GM21737 (cell line): Measurements from ENCODE around the gene PLEKHN1.
"Not testable (repeated sequence)": the region's sequence is repeated elsewhere in the genome, so short reads cannot be mapped to it uniquely, and the experiment has no call there.

Experiments
- ATAC-seq: cut with Tn5 transposase; IDR thresholded peaks from one replicate; pipeline ENCODE4 v1.9.1; 2021; ENCODE audit warnings: mild to moderate bottlenecking, moderate library complexity; ENCODE audit not compliant: unreplicated experiment

Gene PLEKHN1

DNA sequence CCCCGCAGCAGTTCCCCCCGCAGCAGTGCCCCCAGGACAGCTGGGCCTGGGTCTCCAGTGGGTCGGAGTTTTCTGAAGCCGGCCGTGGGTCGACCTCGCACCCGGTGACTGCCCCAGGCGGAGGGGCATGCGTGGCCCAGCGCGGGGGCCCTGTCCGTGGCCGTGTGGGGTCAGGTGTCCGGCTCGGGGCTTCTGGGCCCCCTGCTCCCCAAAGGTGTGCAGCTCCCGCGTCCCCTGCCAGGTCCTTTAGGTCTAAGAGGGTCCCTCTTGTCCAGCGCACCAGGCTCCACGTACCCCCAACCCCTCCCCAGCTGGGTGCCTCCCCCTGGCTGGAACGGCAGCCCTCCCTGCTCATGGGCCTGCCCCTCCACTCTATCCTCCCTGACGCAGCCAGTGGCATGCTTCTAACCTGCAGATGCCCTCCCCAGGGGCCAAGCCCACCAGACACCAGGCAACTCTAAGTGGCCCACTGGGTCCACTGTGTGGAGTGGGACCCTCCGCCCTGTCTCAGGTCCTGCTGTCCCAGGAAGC lies 39.6 kb downstream of the PLEKHN1 start:
- no peak for ATAC-seq

DNA sequence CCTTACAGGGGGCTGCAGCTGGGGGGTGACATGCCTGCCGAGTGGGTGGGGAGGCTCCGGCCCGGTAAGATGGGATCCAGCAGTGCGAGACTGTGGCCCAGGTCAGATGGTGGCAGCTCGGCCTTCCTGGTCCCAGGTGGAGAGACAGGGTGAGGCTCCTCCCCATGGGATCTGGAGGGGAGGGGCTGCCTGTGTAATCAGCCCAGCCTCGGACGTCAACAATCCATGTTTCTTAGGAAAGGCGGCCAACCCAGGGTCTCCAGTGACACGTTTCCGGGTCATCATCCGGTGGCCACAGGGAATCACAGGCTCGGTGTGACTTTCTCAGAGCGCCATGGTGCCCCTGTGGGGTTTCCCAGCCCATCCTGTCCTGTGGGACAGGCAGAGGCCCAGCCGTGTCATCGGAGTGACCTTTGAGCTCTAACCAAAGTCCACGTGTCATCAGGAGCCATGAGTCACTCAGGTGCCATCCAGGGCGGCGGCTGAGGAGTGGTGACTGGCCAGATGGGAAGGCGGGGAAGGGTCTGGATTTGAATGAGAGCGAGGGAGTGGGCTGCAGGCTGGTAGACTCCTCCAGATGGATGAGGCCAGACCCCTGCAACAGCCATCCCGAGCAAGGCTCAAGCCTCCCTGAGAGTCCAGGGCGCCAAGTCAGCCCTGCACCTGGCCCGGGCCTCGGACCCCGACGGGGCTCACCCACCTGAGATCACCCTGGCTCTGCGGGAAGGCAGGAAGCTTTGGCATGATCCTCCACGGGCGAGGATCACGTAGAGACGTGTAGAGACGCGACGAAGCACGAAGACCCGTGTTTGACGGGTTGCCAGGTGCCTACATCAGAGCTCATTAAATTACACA lies 40.2 kb downstream of the PLEKHN1 start:
- ATAC-seq = no peak

DNA sequence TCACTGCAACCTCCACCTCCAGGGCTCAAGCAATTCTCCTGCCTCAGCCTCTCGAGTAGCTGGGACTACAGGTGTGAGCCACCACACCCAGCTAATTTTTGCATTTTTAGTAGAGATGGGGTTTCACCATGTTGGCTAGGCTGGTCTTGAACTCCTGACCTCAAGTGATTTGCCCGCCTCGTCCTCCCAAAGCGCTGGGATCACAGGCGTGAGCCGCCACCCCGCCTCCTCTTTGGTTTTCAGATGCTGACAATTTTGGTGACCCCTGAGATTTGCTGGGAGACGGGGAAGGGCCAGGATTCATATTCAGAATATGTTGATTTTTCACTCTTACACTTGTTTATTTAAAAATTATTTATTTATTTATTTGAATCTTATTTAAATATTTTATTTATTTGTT lies 43.8 kb downstream of the PLEKHN1 start:
- ATAC-seq = not testable (repeated sequence)

DNA sequence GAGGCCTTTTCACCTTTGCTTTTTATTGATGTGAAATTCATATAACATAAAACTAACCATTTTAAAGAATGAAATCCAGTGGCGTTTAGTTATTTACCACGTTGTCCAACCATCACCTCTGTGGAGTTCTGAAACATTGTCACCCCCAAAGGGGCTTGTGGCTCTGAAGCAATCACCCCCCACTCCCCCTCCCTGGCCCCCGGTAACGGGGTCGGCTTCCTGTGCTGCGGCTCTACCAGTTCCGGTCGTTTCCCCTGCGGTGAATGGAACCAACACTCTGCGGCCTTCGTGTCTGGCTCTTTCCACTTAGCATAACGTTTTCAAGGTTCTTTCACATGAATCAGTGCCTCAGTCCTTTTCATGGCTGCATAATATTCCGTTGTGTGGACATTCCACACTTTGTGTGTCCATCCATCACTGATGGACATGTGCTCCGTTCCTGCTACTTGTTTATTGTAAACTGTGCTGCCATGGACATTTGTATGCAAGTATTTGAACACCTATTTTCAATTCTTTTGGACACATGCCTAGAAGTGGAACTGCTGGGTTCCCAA lies 45.2 kb downstream of the PLEKHN1 start:
- no peak for ATAC-seq

DNA sequence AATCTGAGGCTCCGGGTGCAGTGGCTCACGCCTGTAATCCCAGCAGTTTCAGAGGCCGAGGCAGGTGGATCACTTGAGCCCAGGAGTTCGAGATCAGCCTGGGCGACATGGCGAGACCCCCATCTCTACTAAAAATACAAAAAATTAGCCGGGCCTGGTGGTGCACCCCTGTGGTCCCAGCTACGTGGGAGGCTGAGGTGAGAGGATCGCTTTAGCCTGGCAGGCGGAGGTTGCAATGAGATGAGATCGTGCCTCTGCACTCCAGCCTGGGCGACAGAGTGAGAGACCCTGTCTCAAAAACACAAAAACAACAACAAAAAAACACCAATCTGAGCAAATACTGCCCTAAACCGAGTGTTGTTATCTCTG lies 46.4 kb downstream of the PLEKHN1 start:
- not testable (repeated sequence) for ATAC-seq

DNA sequence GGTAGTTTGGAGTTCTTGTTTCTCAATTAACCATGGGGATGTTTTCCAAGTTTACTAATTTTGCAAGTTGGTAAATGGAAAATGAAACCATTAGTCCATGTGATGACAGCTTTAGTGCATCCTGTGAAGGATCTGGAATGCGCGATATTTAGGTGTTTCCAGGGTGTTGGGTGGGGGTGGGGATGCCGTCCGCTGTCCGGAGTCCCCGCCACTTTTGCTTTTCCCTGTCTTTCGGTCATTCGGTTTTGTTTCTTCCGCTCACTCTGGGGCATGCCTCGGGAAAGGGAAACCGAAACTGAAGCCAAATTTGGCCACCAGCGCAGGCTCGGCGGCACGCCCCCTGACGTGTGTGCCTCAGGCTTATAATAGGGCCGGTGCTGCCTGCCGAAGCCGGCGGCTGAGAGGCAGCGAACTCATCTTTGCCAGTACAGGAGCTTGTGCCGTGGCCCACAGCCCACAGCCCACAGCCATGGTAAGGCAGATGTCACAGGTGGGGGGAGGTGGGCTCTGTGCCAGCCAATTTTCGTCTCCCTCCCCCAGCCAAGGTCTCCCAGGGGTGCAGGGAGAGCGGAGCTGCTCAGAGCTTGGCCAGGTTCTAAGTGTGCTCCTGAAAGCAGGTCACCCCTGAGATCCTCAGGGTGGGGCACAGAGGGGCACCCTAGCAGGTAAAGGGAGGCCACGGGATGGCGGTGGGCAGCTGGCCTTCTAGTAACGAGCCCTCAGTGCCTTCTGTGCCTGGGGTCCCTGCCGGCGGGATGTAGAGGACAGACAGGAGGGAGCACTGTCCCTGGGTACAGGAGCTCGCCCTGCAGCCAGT lies 47.0 kb downstream of the PLEKHN1 start, which contains the start of gene ISG15:
Gene ISG15 (plus strand): TSS at position 393 of the 817 bp plus-strand sequence. CDS start 77 bp downstream, at position 470.
- ATAC-seq = peak; percentile 80

DNA sequence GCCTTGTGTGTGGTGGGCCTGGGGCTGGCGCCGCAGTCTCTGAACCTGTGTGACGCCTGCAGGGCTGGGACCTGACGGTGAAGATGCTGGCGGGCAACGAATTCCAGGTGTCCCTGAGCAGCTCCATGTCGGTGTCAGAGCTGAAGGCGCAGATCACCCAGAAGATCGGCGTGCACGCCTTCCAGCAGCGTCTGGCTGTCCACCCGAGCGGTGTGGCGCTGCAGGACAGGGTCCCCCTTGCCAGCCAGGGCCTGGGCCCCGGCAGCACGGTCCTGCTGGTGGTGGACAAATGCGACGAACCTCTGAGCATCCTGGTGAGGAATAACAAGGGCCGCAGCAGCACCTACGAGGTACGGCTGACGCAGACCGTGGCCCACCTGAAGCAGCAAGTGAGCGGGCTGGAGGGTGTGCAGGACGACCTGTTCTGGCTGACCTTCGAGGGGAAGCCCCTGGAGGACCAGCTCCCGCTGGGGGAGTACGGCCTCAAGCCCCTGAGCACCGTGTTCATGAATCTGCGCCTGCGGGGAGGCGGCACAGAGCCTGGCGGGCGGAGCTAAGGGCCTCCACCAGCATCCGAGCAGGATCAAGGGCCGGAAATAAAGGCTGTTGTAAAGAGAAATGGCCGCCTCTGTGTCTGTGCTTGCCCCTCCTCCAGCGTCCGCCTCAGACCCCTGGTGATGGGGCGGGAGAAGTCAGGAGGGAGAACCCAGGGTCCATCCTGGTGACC lies 47.8 kb downstream of the PLEKHN1 start:
- no peak for ATAC-seq

DNA sequence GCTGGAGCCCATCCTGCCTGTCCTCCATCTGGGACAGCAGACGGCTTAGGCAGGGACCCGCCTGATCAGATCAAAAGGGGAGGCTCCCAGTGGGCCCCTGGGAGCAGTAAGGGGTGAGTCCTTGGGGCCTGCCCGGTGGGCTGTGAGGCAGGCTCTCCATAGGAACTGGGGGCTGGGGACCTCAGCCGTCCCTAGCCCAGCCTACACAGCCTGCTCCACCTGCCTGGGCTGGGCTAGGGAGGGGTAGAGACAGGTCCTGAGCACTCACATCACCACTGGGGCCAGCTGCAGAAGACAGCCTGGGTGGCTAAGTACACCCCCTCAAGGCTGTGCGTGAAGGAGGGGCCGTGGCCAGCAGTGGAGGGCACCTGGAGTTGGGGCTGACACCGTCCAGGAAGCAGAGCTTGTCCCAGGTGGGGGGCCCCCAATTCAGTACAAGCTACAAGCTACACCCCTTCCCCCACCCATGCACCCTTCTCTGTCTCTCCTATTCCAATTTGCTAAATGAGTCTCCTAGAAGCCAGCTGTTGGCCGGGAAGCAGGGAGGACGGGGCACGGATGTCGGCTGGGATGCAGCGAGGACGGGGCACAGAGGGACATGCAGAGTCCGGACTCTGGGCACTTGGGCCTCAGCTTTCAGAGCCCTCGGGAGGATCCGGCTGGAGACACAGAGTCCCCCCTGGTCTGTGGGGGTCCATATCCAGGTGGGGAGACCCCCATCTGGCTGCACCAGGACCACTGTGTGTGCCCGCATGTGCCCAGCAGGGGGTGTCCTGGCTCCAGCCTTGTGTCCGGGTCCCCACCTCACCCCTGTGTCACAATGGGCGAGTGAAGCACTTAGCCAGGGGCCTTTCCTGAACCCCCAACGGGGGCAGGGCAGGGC lies 48.8 kb downstream of the PLEKHN1 start:
- ATAC-seq = no peak

DNA sequence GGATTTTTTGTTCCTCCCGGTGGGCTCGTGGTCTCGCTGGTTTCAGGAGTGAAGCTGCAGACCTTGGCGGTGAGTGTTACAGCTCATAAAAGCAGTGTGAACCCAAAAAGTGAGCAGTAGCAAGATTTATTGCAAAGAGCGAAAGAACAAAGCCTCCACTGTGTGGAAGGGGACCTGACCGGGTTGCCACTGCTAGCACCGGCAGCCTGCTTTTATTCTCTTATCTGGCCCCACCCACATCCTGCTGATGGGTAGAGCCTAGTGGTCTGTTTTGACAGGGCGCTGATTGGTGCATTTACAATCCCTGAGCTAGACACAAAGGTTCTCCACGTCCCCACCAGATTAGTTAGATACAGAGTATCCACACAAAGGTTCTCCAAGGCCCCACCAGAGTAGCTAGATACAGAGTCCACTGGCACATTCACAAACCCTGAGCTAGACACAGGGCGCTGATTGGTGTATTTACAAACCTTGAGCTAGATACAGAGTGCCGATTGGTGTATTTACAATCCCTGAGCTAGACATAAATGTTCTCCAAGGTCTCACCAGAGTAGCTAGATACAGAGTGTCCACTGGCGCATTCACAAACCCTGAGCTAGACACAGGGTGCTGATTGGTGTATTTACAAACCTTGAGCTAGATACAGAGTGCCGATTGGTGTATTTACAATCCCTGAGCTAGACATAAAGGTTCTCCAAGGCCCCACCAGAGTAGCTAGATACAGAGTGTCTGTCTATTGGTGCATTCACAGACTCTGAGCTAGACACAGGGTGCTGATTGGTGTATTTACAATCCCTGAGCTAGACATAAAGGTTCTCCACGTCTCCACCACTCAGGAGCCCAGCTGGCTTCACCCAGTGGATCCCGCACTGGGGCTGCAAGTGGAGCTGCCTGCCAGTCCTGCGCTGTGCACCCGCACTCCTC lies 51.4 kb downstream of the PLEKHN1 start:
- ATAC-seq = not testable (repeated sequence)

DNA sequence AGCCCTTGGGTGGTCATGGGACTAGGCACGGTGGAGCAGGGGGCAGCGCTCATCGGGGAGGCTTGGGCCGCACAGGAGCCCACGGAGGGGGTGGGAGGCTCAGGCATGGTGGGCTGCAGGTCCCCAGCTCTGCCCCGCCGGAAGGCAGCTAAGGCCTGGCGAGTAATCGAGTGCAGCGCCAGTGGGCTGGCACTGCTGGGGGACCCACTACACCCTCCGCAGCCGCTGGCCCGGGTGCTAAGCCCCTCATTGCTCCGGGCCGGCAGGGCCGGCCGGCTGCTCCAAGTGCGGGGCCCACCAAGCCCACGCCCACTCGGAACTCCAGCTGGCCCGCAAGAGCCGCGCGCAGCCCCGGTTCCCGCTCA lies 52.0 kb downstream of the PLEKHN1 start:
- not testable (repeated sequence) for ATAC-seq

DNA sequence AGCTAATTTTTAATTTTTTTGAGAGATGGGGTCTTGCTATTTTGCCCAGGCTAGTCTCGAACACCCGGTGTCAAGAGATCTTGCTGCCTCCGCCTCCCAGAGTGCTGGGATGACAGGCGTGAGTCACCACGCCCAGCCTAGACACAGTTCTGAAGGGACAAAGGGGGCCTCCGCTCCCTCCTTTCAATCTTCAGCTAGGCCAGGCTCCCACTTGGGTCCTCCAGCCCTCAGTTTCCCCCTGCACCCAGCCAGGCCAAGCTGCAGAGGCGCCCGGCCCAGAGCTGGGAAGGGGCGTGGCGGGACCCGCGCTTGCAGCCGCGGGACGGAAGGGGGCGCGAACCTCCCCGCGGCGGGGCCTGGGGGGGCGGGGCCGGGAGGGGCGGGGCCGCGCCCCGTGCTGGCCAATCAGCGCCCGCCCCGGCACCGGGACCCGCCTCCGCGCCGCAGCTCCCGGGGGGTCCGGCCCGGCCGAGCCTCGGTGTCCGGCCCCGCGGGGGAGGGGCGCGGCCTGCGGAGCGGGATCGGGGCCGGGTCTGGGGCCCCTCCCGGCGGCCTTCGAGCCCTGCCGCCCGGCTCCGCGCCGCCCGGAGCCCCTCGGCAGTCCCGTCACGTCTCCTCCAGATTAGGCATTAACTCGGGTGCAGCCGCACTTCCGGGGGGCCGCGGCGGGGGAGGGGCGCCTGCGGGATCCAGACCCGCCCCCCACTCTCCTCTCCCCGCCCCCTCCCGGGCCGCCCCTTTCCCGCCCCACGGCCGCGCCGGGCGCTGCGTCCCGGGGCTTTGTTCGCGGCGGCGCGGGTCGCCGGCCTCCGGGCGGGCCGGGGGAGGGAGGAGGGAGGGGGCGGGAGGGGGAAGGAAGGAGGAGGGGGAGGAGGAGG lies 53.1 kb downstream of the PLEKHN1 start:
- ATAC-seq = peak; percentile 66

DNA sequence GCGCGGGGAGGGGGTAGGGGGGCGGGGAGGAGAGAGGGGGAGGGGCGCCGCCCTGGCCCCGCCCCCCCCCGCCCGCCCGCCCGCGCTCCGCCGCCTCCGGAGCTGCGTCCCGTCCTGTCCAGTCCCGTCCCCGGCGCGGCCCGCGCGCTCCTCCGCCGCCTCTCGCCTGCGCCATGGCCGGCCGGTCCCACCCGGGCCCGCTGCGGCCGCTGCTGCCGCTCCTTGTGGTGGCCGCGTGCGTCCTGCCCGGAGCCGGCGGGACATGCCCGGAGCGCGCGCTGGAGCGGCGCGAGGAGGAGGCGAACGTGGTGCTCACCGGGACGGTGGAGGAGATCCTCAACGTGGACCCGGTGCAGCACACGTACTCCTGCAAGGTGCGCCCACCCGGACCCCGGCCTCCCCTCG lies 53.7 kb downstream of the PLEKHN1 start, which contains the start of gene AGRN:
Gene AGRN (plus strand): TSS at position 121 of the 405 bp plus-strand sequence. CDS start 53 bp downstream, at position 174.
- peak; percentile 22 for ATAC-seq

DNA sequence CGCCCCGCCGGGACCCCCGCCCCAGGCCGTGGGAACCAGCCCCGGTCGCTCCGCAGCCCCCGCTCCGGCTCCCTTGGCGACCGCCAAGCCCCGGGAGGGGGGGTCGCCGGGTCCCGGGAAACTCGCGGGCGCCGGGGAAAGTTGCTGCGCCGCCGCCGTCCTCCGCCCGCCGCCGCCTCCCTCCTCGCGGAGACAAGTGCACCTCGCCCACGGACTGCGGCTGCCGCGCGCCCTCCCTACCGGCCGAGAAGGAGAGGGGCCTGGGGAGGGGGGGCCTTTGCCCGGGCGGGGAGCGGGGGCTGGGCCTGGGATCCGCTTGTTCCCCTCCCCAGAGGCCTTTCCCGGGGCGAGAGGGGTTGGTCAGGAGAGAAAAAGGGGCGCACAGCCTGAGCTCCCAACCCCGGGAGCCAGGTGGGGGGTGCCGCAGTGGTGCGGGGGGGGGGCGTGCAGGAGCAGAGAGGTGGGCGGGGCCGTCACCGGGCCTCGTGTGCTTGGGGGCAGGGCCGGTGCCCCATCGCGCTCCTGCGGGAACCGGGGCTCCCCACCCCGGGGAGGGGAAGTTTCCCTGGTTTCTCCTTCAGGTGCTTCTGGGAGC lies 54.2 kb downstream of the PLEKHN1 start:
- peak; percentile 12 for ATAC-seq

DNA sequence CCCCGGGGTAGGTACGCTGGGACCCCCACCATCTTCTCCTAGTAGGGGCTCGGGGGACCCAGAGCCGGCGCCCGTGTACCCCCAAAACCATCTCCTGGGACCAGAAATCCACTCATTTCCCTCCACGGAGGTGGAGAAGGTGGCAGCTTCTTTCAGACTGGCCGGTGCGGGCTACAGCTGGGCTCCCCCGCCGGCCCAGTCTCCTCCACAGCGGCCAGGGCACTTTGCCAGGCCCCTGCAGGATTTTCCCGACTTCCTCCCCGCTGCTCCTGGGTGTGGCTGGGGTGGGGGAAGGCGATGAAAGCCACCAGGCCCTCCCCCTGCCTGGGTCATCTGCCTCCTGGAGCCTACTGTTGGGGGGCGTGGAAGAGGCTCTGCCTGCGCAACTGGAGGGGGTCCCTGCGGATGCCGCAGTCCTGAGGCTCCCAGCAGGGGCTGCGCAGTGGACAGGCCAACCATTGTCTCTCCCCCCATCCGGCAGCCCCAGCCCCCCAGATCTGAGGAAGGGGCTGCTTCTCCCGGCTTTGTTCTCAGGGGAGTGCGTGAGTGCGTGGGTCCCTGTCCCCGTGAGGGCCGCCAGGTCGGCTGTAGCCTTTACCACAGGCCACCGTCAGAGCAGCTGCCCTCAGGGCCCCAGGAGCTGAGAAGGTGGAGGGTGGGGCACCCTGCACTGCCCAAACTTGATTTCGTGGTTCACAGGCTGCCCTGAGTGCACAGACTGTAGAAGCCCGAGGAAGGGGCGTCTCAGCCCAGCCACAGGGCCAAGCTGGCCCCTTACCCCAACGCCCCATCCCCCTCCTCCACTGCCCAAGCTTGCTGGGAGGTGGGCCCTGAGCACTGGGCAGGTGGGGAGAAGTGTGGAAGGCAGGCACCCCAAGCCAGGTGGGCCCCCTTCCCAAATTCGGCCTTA lies 55.0 kb downstream of the PLEKHN1 start:
- no peak for ATAC-seq

DNA sequence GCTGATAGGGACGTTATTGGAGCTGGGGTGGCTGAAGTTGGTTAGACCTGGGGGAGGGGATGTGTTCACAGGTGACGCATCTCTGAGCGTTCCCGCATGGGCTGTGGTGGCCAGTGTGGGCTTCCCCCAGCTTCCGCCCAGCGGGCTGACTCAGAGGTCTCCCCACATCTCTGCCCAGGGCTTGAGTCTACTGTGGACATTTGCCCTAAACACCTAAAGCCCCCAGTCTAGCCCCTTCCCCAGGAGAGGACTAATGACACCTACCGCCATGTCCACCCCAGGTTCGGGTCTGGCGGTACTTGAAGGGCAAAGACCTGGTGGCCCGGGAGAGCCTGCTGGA lies 55.6 kb downstream of the PLEKHN1 start:
- no peak for ATAC-seq

DNA sequence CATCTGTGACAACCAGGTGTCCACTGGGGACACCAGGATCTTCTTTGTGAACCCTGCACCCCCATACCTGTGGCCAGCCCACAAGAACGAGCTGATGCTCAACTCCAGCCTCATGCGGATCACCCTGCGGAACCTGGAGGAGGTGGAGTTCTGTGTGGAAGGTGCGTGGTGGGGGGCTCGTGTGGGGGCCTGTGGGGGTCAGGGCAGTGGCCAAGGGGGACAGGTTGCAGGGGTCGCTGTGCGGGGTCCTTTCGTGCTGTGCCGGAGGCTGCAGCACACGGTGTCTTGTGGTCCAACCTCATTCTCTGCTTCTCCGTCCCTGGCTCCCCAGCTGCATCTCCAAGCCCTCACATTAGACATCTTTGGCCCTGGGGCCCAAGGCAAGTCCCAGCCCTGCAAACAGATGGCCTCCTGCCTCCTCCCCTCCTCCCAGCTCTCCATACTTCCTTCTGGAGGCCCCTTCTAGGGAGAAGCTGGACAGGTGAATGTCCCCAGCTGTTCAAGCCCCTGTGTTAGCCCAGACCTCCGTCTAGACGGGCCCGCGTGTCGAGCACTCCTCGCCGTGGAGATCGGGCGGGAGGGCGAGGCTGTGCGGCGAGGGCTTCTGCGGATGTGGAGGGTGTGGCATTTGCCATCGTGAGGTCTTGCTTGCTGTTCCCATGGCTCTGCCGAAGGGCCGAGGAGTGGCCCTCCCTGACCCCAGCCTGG lies 56.2 kb downstream of the PLEKHN1 start:
- ATAC-seq = no peak
